WTC11 (cell line): ENCODE results near the gene BAZ2A. TPM values are rescaled to one million over a fixed set of nuclear protein-coding genes. Genes with fewer than 3 reads are reported as not detected.

Experiments
- ATAC-seq: fragments of 200-7000 bp; cut with Tn5 transposase; 2 replicates; pipeline ENCODE4 v1.10.0; 2021; ENCODE audit warnings: mild to moderate bottlenecking, moderate library complexity
- CTCF ChIA-PET: fragments of 300-600 bp; sonication (Branson Sonifier 250); formaldehyde crosslinking; loops from one replicate; lab custom pipeline; 2021; ENCODE audit warnings: antibody characterized with exemption; lab: Charles Lee
- POLR2A ChIA-PET: fragments of 350-600 bp; sonication (Branson Sonifier 250); formaldehyde crosslinking; loops from one replicate; lab custom pipeline; 2021; ENCODE audit warnings: antibody characterized with exemption; lab: Charles Lee
- DNase-seq: peaks from one replicate; pipeline ENCODE4 v3.0.0; 2021; ENCODE audit warnings: low spot score
- H3K27ac Mint-ChIP-seq: 2 replicates; pipeline ENCODE4 v1.8.0; 2021; ENCODE audit warnings: mixed read lengths
- H3K27me3 Mint-ChIP-seq: 2 replicates; pipeline ENCODE4 v1.8.0; 2021; ENCODE audit warnings: low read depth, mild to moderate bottlenecking, moderate library complexity, mixed read lengths
- H3K36me3 Mint-ChIP-seq: 2 replicates; pipeline ENCODE4 v1.8.0; 2021; ENCODE audit warnings: mixed read lengths
- H3K4me1 Mint-ChIP-seq: 2 replicates; pipeline ENCODE4 v1.8.0; 2022; ENCODE audit warnings: mixed read lengths
- H3K4me3 Mint-ChIP-seq: 2 replicates; pipeline ENCODE4 v1.8.0; 2021; ENCODE audit warnings: mild to moderate bottlenecking, moderate library complexity, mixed read lengths
- H3K9me3 Mint-ChIP-seq: 2 replicates; pipeline ENCODE4 v1.8.0; 2021; ENCODE audit warnings: mixed read lengths
- CTCF ChIP-seq: fragments of 200-600 bp; IDR thresholded peaks from 2 replicates; pipeline ENCODE4 v1.8.0; 2022; ENCODE audit warnings: antibody characterized with exemption
- ELF4 ChIP-seq: sonication (generic); formaldehyde crosslinking; IDR thresholded peaks from 2 replicates; pipeline ENCODE4 v1.8.1; 2022; ENCODE audit warnings: low read depth, mild to moderate bottlenecking, moderate library complexity, missing genetic modification reagents
- GABPB1 ChIP-seq: sonication (generic); formaldehyde crosslinking; IDR thresholded peaks from 2 replicates; pipeline ENCODE4 v1.8.1; 2023; ENCODE audit warnings: mild to moderate bottlenecking, missing genetic modification reagents
- JUN ChIP-seq: sonication (generic); formaldehyde crosslinking; IDR thresholded peaks from 2 replicates; pipeline ENCODE4 v1.8.0; 2023; ENCODE audit warnings: mild to moderate bottlenecking, missing genetic modification reagents
- MAX ChIP-seq: sonication (generic); formaldehyde crosslinking; IDR thresholded peaks from 2 replicates; pipeline ENCODE4 v1.8.0; 2022; ENCODE audit warnings: mild to moderate bottlenecking, missing genetic modification reagents
- NFYB ChIP-seq: sonication (generic); formaldehyde crosslinking; conservative IDR thresholded peaks from 2 replicates; pipeline ENCODE4 v1.8.0; 2022; ENCODE audit warnings: low read depth, missing genetic modification reagents
- NR2C2 ChIP-seq: sonication (generic); formaldehyde crosslinking; IDR thresholded peaks from 2 replicates; pipeline ENCODE4 v1.8.0; 2022; ENCODE audit warnings: mild to moderate bottlenecking, missing genetic modification reagents
- NR3C1 ChIP-seq: sonication (generic); formaldehyde crosslinking; conservative IDR thresholded peaks from 2 replicates; pipeline ENCODE4 v1.8.1; 2023; ENCODE audit warnings: low read depth, mild to moderate bottlenecking, missing genetic modification reagents
- OVOL2 ChIP-seq: fragments of 250-450 bp; sonication (Bioruptor Pico); IDR thresholded peaks from 2 replicates; pipeline ENCODE4 v1.9.0; 2021; ENCODE audit warnings: mild to moderate bottlenecking, borderline replicate concordance
- PREB ChIP-seq: sonication (generic); formaldehyde crosslinking; IDR thresholded peaks from 2 replicates; pipeline ENCODE4 v1.8.1; 2022; ENCODE audit warnings: mild to moderate bottlenecking, missing genetic modification reagents, moderate library complexity, borderline replicate concordance
- PRRX2 ChIP-seq: fragments of 250-450 bp; sonication (Bioruptor Pico); IDR thresholded peaks from 2 replicates; pipeline ENCODE4 v1.8.0; 2021; ENCODE audit warnings: mild to moderate bottlenecking
- SP1 ChIP-seq: sonication (generic); formaldehyde crosslinking; conservative IDR thresholded peaks from 2 replicates; pipeline ENCODE4 v1.8.1; 2022; ENCODE audit warnings: missing genetic modification reagents
- STAT6 ChIP-seq: sonication (generic); formaldehyde crosslinking; conservative IDR thresholded peaks from 2 replicates; pipeline ENCODE4 v1.8.1; 2023; ENCODE audit warnings: mild to moderate bottlenecking, low read depth, missing genetic modification reagents, moderate library complexity
- TEAD4 ChIP-seq: sonication (generic); formaldehyde crosslinking; IDR thresholded peaks from 2 replicates; pipeline ENCODE4 v1.8.0; 2022; ENCODE audit warnings: mild to moderate bottlenecking, missing genetic modification reagents
- ZBTB43 ChIP-seq: sonication (generic); formaldehyde crosslinking; IDR thresholded peaks from 2 replicates; pipeline ENCODE4 v1.8.1; 2023; ENCODE audit warnings: mild to moderate bottlenecking, missing genetic modification reagents
- ZMAT4 ChIP-seq: fragments of 250-450 bp; sonication (Bioruptor Pico); IDR thresholded peaks from 2 replicates; pipeline ENCODE4 v1.9.0; 2021; ENCODE audit warnings: mild to moderate bottlenecking
- ZNF219 ChIP-seq: sonication (generic); formaldehyde crosslinking; IDR thresholded peaks from 2 replicates; pipeline ENCODE4 v1.8.0; 2023; ENCODE audit warnings: missing genetic modification reagents, mild to moderate bottlenecking, borderline replicate concordance
- ZNF423 ChIP-seq: fragments of 250-450 bp; sonication (Bioruptor Pico); IDR thresholded peaks from 2 replicates; pipeline ENCODE4 v2.1.2; 2022; ENCODE audit warnings: mild to moderate bottlenecking, moderate library complexity
- ZNF671 ChIP-seq: fragments of 250-450 bp; sonication (Bioruptor Pico); IDR thresholded peaks from 2 replicates; pipeline ENCODE4 v1.8.0; 2021; ENCODE audit warnings: mild to moderate bottlenecking
- ZSCAN18 ChIP-seq: fragments of 250-450 bp; sonication (Bioruptor Pico); IDR thresholded peaks from 2 replicates; pipeline ENCODE4 v2.1.2; 2022; ENCODE audit warnings: mild to moderate bottlenecking, moderate library complexity
- total RNA-seq: library from RNA; stranded (reverse); gene quantifications from 3 replicates; pipeline ENCODE4 v1.2.3, GENCODE V29; 2021

The BAZ2A gene
- total RNA-seq, 1 experiment from 2014 or later, result 114 TPM

GRCh38 chr12:56599041-56599440, 31.1 kb downstream of the BAZ2A start (continued):
- TF ChIP-seq SP1, result no peak
- TF ChIP-seq, all 79 proteins: peak for 0

- Mint-ChIP-seq H3K9me3 (no peaks in the 10 kb centered on the region), H3K36me3 (peaks cover 35% of the 10 kb centered on the region), H3K27me3 (no peaks in the 10 kb centered on the region), H3K4me3 (no peak overlapping the region), H3K27ac (peak overlapping the region; percentile 62), H3K4me1 (peaks cover 20% of the 10 kb centered on the region)
- POLR2A ChIA-PET, result interaction anchor here (0.6 to 1.0 kb wide), 2 partner anchors 40 to 66 kb away, joined by 3 read pairs; no protein-coding TSS in a partner anchor
- peak; percentile 23 for DNase-seq
- no peak for ATAC-seq
- CTCF ChIA-PET, result interaction anchor here (0.7 to 2.8 kb wide), 7 partner anchors 10 to 496 kb away, joined by 3 to 24 read pairs (median 6); partner anchors contain the start of gene BAZ2A
- TF ChIP-seq MAX (CRISPR knock-in tag) (no peak), STAT6 (no peak), NR3C1 (CRISPR knock-in tag) (no peak), GABPB1 (CRISPR knock-in tag) (no peak), OVOL2 (CRISPR knock-in tag) (no peak), ZNF671 (CRISPR knock-in tag) (no peak), ZBTB43 (CRISPR knock-in tag) (no peak), NR2C2 (CRISPR knock-in tag) (no peak), ZMAT4 (no peak), ZSCAN18 (no peak), ZNF219 (CRISPR knock-in tag) (no peak), ELF4 (CRISPR knock-in tag) (no peak)
These were observed 33.3 kb downstream of the BAZ2A start for GRCh38 chr12:56596815-56597214.

GRCh38 chr12:56593909-56594621, 36.1 kb downstream of the BAZ2A start:
- ATAC-seq (peak; percentile 83), DNase-seq (peak; percentile 83)
- Mint-ChIP-seq H3K27ac (peak overlapping the region; percentile 97), H3K9me3 (no peaks in the 10 kb centered on the region), H3K4me1 (peaks cover 35% of the 10 kb centered on the region), H3K36me3 (peaks cover 9% of the 10 kb centered on the region), H3K27me3 (no peaks in the 10 kb centered on the region), H3K4me3 (no peak overlapping the region)
- ChIA-PET CTCF (interaction anchor here (0.6 to 8.5 kb wide), 14 partner anchors 13 to 372 kb away, joined by 3 to 83 read pairs (median 3); partner anchors contain the start of genes RBMS2, RNF41 and STAT2), POLR2A (interaction anchor here (1.2 kb wide), 1 partner anchor 40 kb away, joined by 3 read pairs; no protein-coding TSS in a partner anchor)
- TF ChIP-seq NFYB (CRISPR knock-in tag), result no peak
- TF ChIP-seq CTCF, result peak; percentile 63; the same call in 1 of the 2 replicates
- 0 out of 2 replicates have a peak, but pooled peaks have one; percentile 50 for TF ChIP-seq TEAD4 (CRISPR knock-in tag)
- TF ChIP-seq PRRX2 (CRISPR knock-in tag), result 0 out of 2 replicates have a peak, but pooled peaks have one; percentile 34
- TF ChIP-seq ZNF423, result no peak
- TF ChIP-seq JUN (CRISPR knock-in tag), result no peak
- TF ChIP-seq PREB (CRISPR knock-in tag), result no peak
